Astrocyte of the cerebellum (primary cell): ENCODE data around the gene FAM221B.

ENCODE experiments used
- DNase-seq: peaks from one replicate; pipeline ENCODE4 v3.0.0-alpha.2; 2011; ENCODE audit warnings: low read depth
- H3K4me3 ChIP-seq: 2 replicates; pipeline ENCODE4 v1.5.1; 2011; ENCODE audit warnings: mild to moderate bottlenecking, low read depth, low read length, moderate library complexity
- in situ Hi-C: cut with HindIII; loops from 2 replicates; pipeline ENCODE4 v1.10.0; 2017; ENCODE audit warnings: low sequenced_read_pairs
- TF ChIP-seq, protein P1 (sequence below): IDR thresholded peaks from 2 replicates; pipeline ENCODE4 v1.5.1; 2012; ENCODE audit warnings: low read length, low read depth, moderate library complexity, mild to moderate bottlenecking; ENCODE audit errors: missing control alignments

The FAM221B gene

DNA sequence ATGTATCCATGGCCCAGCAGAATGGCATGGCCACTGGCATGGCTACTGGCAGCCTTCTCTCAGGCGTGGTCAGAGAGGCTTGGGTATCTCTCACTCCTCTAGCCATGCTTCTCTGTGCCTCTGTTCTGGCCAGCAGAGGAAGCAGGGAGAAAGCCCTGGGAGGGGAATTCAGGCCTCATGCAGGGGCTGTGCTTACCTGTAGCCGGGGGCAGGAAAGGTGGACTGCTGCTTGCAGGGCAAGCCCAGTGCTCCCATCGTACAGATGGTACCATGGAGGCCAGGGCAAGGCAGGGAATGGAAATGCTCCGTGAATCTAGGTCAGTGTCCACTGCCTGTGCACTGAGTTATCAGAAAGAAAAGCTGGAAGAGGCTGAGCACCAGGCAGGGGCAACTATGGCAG is 39.0 kb upstream of the FAM221B start:
- TF ChIP-seq, protein P1, sequence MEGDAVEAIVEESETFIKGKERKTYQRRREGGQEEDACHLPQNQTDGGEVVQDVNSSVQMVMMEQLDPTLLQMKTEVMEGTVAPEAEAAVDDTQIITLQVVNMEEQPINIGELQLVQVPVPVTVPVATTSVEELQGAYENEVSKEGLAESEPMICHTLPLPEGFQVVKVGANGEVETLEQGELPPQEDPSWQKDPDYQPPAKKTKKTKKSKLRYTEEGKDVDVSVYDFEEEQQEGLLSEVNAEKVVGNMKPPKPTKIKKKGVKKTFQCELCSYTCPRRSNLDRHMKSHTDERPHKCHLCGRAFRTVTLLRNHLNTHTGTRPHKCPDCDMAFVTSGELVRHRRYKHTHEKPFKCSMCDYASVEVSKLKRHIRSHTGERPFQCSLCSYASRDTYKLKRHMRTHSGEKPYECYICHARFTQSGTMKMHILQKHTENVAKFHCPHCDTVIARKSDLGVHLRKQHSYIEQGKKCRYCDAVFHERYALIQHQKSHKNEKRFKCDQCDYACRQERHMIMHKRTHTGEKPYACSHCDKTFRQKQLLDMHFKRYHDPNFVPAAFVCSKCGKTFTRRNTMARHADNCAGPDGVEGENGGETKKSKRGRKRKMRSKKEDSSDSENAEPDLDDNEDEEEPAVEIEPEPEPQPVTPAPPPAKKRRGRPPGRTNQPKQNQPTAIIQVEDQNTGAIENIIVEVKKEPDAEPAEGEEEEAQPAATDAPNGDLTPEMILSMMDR: no peak
- in situ Hi-C loops: loop anchor here (5.0 kb wide), 1 partner anchor 40 kb away; the partner anchor contains the start of genes FAM221B and TMEM8B
- no peak for DNase-seq
- no peak overlapping the region for H3K4me3 ChIP-seq

DNA sequence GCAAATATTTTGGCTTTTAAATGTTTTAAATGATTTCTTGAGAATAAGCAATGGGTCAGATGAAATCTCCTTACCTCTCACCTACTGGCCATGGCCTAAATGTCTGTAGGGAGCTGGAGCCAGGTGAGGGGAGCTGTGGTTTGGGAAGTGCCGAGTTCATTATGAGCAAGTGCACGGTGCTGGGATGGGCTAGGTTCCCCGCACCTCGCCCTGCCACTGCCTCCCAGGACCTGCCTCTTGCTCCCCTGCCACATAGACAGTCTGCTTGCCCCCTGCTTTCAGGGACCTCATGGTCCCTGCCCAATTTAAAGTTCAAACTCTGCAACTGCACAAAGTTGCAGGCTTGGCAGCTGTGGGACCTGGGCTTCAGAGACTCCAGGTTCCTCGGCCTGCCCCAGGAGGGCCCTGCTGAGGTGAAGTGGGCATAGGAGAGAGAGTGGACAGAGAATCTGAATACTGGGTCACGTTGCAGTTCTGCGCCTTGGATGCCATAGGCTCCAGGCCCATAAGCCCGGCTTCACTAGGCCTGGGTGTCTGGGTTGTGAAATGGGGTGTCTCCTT is 36.2 kb upstream of the FAM221B start:
- in situ Hi-C loops: loop anchor here (5.0 kb wide), 2 partner anchors 37 to 48 kb away; partner anchors contain the start of genes FAM221B and TMEM8B
- TF ChIP-seq, protein P1: no peak
- DNase-seq: no peak
- H3K4me3 ChIP-seq: no peak overlapping the region

DNA sequence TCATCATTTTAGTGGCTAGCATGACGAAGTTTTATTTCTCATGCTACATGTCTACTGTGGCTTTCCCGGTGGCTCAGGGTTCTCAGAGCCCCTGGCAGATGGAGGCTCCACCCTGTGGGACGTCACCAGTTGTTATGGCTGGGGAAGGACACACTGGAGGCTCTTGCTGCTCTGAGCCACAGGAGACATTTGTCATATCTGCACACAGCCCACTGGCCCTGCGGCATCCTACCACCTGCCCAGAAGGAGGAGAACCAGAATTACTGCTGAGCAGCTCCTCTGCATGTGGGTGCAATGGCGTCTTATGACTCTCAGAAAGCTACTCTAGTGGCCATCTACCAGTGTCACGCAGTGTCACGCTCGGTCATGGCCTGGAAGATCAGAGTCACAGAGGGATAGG is 35.1 kb upstream of the FAM221B start:
- no peak for DNase-seq
- H3K4me3 ChIP-seq: no peak overlapping the region
- TF ChIP-seq, protein P1: no peak
- in situ Hi-C loops: loop anchor here (5.0 kb wide), 1 partner anchor 49 kb away; no protein-coding TSS in a partner anchor

DNA sequence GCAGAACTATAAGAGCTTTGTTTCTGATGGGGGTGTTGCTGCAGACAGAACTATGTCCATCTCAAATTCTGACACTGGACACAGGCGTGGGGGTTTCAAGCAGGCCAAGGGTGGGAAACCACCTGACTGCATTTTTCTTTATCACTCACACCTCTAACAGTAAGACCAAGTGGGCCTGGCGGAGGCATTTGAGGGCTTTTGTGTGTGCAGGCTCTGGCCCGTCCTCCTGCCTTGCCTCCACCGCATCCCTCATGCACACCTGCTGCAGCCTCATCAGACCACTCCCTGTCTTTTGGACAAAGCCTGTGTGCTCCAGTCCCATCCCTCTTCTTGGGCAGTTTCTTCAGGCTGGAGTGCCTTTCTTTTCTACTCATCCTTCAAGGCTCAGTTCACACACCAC is 33.8 kb upstream of the FAM221B start:
- DNase-seq: no peak
- no peak overlapping the region for H3K4me3 ChIP-seq
- TF ChIP-seq, protein P1: no peak
- in situ Hi-C loops: loop anchor here (5.0 kb wide), 1 partner anchor 50 kb away; no protein-coding TSS in a partner anchor

DNA sequence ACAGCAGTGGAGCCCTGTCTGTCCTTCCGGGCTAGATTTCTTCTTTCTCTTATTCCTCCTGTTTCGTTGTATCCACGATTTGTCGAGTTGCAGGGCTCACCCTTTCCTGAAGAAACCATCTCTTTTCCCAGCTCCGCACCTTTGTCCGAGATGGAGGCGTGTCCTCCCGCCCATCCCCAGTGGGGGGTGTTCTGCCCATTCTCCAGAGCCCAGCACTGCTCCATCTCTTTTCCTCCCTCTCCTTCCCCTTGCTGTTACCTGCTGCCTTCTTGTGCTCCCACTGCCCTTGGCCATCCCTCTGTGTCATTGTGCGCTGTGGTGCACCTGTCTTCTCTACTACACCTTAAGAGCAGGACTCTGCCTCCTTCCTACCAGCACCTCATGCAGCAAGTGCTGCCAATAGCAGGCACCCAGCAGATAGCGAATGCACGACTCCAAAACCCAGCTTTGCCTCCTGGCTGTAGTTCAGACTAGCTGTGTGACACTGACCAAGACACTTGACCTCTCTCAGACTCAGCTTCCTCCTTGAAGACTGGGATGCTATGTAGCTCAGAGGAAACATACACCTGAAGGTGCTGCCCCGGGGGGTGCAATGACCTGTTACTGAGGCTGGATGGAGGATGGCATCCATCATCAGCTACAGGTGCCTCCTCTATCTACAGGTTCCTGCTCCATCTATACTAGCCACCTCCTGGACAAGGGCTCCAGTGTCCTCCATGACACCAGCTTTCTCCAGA is 32.8 kb upstream of the FAM221B start:
- in situ Hi-C loops: loop anchor here (5.0 kb wide), 1 partner anchor 51 kb away; no protein-coding TSS in a partner anchor

DNA sequence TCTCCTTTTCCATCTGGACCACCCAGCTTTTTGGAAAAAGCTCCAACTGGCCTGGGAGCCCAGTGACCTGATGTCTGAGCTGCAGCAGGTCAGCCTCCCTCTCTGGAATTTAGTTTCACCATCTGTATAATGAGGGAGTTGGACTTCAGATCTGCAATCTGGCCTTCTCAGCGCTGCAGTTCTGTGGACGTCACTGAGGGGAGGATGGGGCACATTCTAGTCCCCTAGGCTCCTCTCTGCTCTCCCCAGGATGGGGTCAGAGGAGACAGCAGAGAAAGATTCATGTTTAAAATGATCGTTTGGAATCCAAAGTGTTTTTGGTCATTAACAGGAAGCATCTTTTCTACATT is 31.4 kb upstream of the FAM221B start:
- in situ Hi-C loops: loop anchor here (5.0 kb wide), 1 partner anchor 52 kb away; no protein-coding TSS in a partner anchor
- TF ChIP-seq, protein P1: no peak
- H3K4me3 ChIP-seq: no peak overlapping the region
- DNase-seq: no peak

More for the DNA sequence above, 32.8 kb upstream of the FAM221B start:
- TF ChIP-seq, protein P1: no peak
- no peak for DNase-seq
- H3K4me3 ChIP-seq: no peak overlapping the region
